HepG2 (cell line): ENCODE data around the gene DPCD. TPM values are rescaled to one million over a fixed set of nuclear protein-coding genes. Genes with fewer than 3 reads are reported as not detected.
A peak's percentile ranks its signal among the peaks of the same experiment; 100 is the strongest.

Source experiments
- ATAC-seq: fragments of 200-7000 bp; cut with Tn5 transposase; 3 replicates; pipeline ENCODE4 v1.9.1; 2020; ENCODE audit warnings: mild to moderate bottlenecking, moderate library complexity
- BruUV-seq: library from RNA; stranded (reverse); fragments of 400-500 nt; replicated peaks from 2 replicates; lab custom pipeline; 2021; lab: Mats Ljungman, UMichigan
- CTCF ChIA-PET: fragments of 300-600 bp; formaldehyde crosslinking; extraction: SDS; loops from one replicate; lab custom pipeline; 2021; ENCODE audit warnings: low total read pairs, inconsistent platforms, low intra/inter-chr PET ratio; lab: Yijun Ruan, JAX
- POLR2A ChIA-PET: fragments of 350-600 bp; sonication (Branson Sonifier 250); formaldehyde crosslinking; loops from one replicate; lab custom pipeline; 2020; ENCODE audit warnings: antibody characterized with exemption, inconsistent platforms; lab: Yijun Ruan, JAX
- DNase-seq: peaks from one replicate; pipeline ENCODE4 v3.0.0-alpha.2; 2015; ENCODE audit warnings: low spot score
- FAIRE-seq: peaks from 3 replicates; lab custom pipeline; 2011; peaks lifted over from hg19 to GRCh38; lab: Jason Lieb, UNC
- H2AFZ ChIP-seq: one replicate; pipeline ENCODE4 v1.6.1; 2011; ENCODE audit warnings: low read length, inconsistent platforms
- H3K27ac ChIP-seq: fragments of 300-600 bp; 3 replicates; pipeline ENCODE4 v1.8.0; 2011; ENCODE audit warnings: mixed run types, mild to moderate bottlenecking, mixed read lengths, low read length, inconsistent platforms; ENCODE audit not compliant: insufficient read depth; ENCODE audit errors: extremely low read length
- H3K27me3 ChIP-seq, 2 experiments: fragments of 200-600 bp in 1 of 2; 2 replicates in 1 of 2; 3 replicates in 1 of 2; pipeline versions ENCODE4 v1.6.0 to v1.8.0; 2011; ENCODE audit warnings: low read length in 2 of 2, mild to moderate bottlenecking in 2 of 2, moderate library complexity in 2 of 2, inconsistent platforms in 1 of 2; ENCODE audit not compliant: insufficient read depth in 2 of 2, control insufficient read depth in 1 of 2
- H3K36me3 ChIP-seq, 2 experiments: fragments of 200-600 bp in 1 of 2; replicated peaks in 1 of 2; 2 replicates in 1 of 2; 3 replicates in 1 of 2; pipeline versions ENCODE4 v1.5.1 to v1.8.0; 2011; ENCODE audit warnings: low read length in 2 of 2, inconsistent platforms in 1 of 2; ENCODE audit not compliant: insufficient read depth in 2 of 2, control insufficient read depth in 1 of 2
- H3K4me1 ChIP-seq: 2 replicates; pipeline ENCODE4 v1.5.1; 2012; ENCODE audit warnings: low read length, inconsistent platforms; ENCODE audit not compliant: insufficient read depth
- H3K4me2 ChIP-seq: 2 replicates; pipeline ENCODE4 v1.6.0; 2011; ENCODE audit warnings: low read depth, low read length, inconsistent platforms
- H3K4me3 ChIP-seq, 3 experiments: fragments of 200-600 bp in 1 of 3; sonication (generic), shearing (Covaris generic) in 1 of 3; replicated peaks in 1 of 3; 2 replicates each; pipeline ENCODE4 v1.5.1; 2011 to 2016; ENCODE audit warnings: low read length in 3 of 3, inconsistent platforms in 2 of 3, low read depth in 2 of 3, mild to moderate bottlenecking in 2 of 3, control low read depth in 1 of 3, mixed read lengths in 1 of 3; ENCODE audit not compliant: insufficient read depth in 1 of 3
- H3K79me2 ChIP-seq: one replicate; pipeline ENCODE4 v1.6.1; 2011; ENCODE audit warnings: low read length, inconsistent platforms; ENCODE audit not compliant: insufficient read depth
- H3K9ac ChIP-seq: 2 replicates; pipeline ENCODE4 v1.6.0; 2011; ENCODE audit warnings: mild to moderate bottlenecking, low read depth, low read length, inconsistent platforms; ENCODE audit not compliant: insufficient read depth
- H3K9me3 ChIP-seq: 2 replicates; pipeline ENCODE4 v1.5.1; 2012; ENCODE audit warnings: mild to moderate bottlenecking, low read length
- H4K20me1 ChIP-seq: 2 replicates; pipeline ENCODE4 v1.6.0; 2011; ENCODE audit warnings: inconsistent platforms, mild to moderate bottlenecking, low read length, moderate library complexity; ENCODE audit not compliant: insufficient read depth
- AGO1 ChIP-seq: fragments of 200-400 bp; formaldehyde crosslinking; IDR thresholded peaks from 2 replicates; pipeline ENCODE4 v1.6.1; 2017; ENCODE audit warnings: mild to moderate bottlenecking, low read depth, low read length, moderate library complexity; ENCODE audit not compliant: poor library complexity, severe bottlenecking
- AGO2 ChIP-seq: fragments of 200-400 bp; formaldehyde crosslinking; optimal IDR thresholded peaks from 2 replicates; pipeline ENCODE3; 2017; ENCODE audit warnings: mild to moderate bottlenecking, low read depth, low read length, moderate library complexity
- CCDC6 ChIP-seq: sonication (generic); formaldehyde crosslinking; IDR thresholded peaks from 2 replicates; pipeline ENCODE4 v1.8.1; 2022; ENCODE audit warnings: mild to moderate bottlenecking, missing genetic modification reagents, moderate library complexity
- DMTF1 ChIP-seq: sonication (generic); formaldehyde crosslinking; IDR thresholded peaks from 2 replicates; pipeline ENCODE4 v1.4.0; 2020; ENCODE audit warnings: mild to moderate bottlenecking, missing genetic modification reagents
- HOXA9 ChIP-seq: sonication (generic); formaldehyde crosslinking; IDR thresholded peaks from 2 replicates; pipeline ENCODE4 v1.8.1; 2022; ENCODE audit warnings: missing genetic modification reagents, mild to moderate bottlenecking, moderate library complexity, borderline replicate concordance
- KDM2A ChIP-seq: sonication (generic); formaldehyde crosslinking; IDR thresholded peaks from 2 replicates; pipeline ENCODE4 v1.4.0; 2020; ENCODE audit warnings: low read depth, missing genetic modification reagents, borderline replicate concordance
- PHF21A ChIP-seq: sonication (generic); formaldehyde crosslinking; IDR thresholded peaks from 2 replicates; pipeline ENCODE4 v1.5.0; 2020; ENCODE audit warnings: mild to moderate bottlenecking, missing genetic modification reagents
- POLR2A ChIP-seq, 2 experiments: IDR thresholded peaks; 2 replicates each; pipeline ENCODE4 v1.6.1; 2011; ENCODE audit warnings: low read depth in 2 of 2, low read length in 2 of 2, mild to moderate bottlenecking in 1 of 2, moderate library complexity in 1 of 2; ENCODE audit not compliant: insufficient read depth in 1 of 2
- TFE3 ChIP-seq: IDR thresholded peaks from 2 replicates; pipeline ENCODE4 v1.6.1; 2016
- WGBS: methylation state at CpG from one replicate; pipeline ENCODE4 v1.1.6; 2017; ENCODE audit warnings: low lambda C conversion rate; 5-methylcytosine and 5-hydroxymethylcytosine counted together
- in situ Hi-C: cut with HindIII; loops from 2 replicates; pipeline ENCODE4 v1.10.0; 2017; ENCODE audit warnings: low pct_unique_long_range_greater_than_20kb; ENCODE audit not compliant: extremely low pct_ligation_motif_present
- intact Hi-C: fragments of 100-400 bp; cut with micrococcal nuclease; formaldehyde crosslinking; loops from one replicate; pipeline ENCODE4 v1.10.0; 2022; ENCODE audit not compliant: unreplicated experiment
- polyA plus RNA-seq, 8 experiments: library from polyadenylated mRNA; depleted of rRNA in 3 of 8; stranded (reverse) in 7 of 8; unstranded in 1 of 8; fragments of >200 nt; fragmentation: Illumina TruSeq in 4 of 8; extraction: Trizol in 4 of 8; gene quantifications; 2 replicates each; pipeline versions ENCODE4 v1.2.1 to v1.2.3, GENCODE V29; 2011 to 2016; ENCODE audit warnings: low read depth in 4 of 8, missing spikeins in 1 of 8, mixed read lengths in 1 of 8; ENCODE audit not compliant: insufficient read depth in 1 of 8
- total RNA-seq, 5 experiments: library from RNA; depleted of rRNA; stranded (reverse); fragments of >200 nt; fragmentation: Illumina TruSeq; extraction: Trizol; gene quantifications; 2 replicates each; pipeline ENCODE4 v1.2.3, GENCODE V29; 2016; ENCODE audit warnings: low read depth in 1 of 5

The DPCD gene
- total and polyA plus RNA-seq, 2 of the 13 experiments (the other 11 are each of a cell fraction or from before 2014, with no cell fraction given), result 25.2 to 27.0 TPM

GRCh38 chr10:101575091-101575490, 13.0 kb upstream of the DPCD start:
- ChIA-PET CTCF (no interaction called here), POLR2A (no interaction called here)
- DNase-seq, result no peak
- no TSS peak for BruUV-seq
- Histone ChIP-seq H3K27ac (no peak overlapping the region), H3K4me2 (no peak overlapping the region), H3K36me3 (peaks cover 0 to 2% of the 10 kb centered on the region in 2 experiments; a peak in 1 of 5 replicates), H2AFZ (no peak overlapping the region), H3K4me3 (no peak overlapping the region), H3K9me3 (no peaks in the 10 kb centered on the region), H3K4me1 (peaks cover 11% of the 10 kb centered on the region), H3K79me2 (no peaks in the 10 kb centered on the region), H3K9ac (no peak overlapping the region), H4K20me1 (no peaks in the 10 kb centered on the region), H3K27me3 (peaks cover 0 to 5% of the 10 kb centered on the region in 2 experiments; a peak in 1 of 5 replicates)
- intact Hi-C loops, result no loop called here
- no peak for FAIRE-seq
- 60% methylated on average over 1 of the region's 3 CpGs for WGBS
- in situ Hi-C loops, result no loop called here
- no peak for TF ChIP-seq HOXA9 (CRISPR knock-in tag)
- TF ChIP-seq CCDC6, result no peak
- TF ChIP-seq TFE3 (CRISPR knock-in tag), result no peak
- no peak for TF ChIP-seq KDM2A (CRISPR knock-in tag)
- TF ChIP-seq AGO1, result peak; percentile 3
- no peak for ATAC-seq

GRCh38 chr10:101575580-101576210, 12.4 kb upstream of the DPCD start:
- H3K4me2 ChIP-seq, result no peak overlapping the region
- no peaks in the 10 kb centered on the region for H3K9me3 ChIP-seq
- WGBS, result 92% methylated on average over 5 of the region's 7 CpGs
- H3K9ac ChIP-seq, result no peak overlapping the region
- BruUV-seq, result no TSS peak
- ChIA-PET POLR2A (interaction anchor here (2.0 kb wide), 1 partner anchor 11 kb away, joined by 6 read pairs; no protein-coding TSS in a partner anchor), CTCF (no interaction called here)
- FAIRE-seq (no peak), DNase-seq (no peak), ATAC-seq (no peak)
- in situ Hi-C loops (no loop called here), intact Hi-C loops (no loop called here)
- TF ChIP-seq PHF21A (CRISPR knock-in tag) (no peak), POLR2A (IDR thresholded peaks at IDR 0.05; ENCODE audit: insufficient read depth in 1 of 2, low read depth in 2 of 2, low read length in 2 of 2) (peak in 1 of 2 experiments; percentile 31; a peak in 1 of 4 replicates), DMTF1 (CRISPR knock-in tag) (no peak), AGO2 (peak; percentile 10)
- H3K4me3 ChIP-seq, result no peak overlapping the region
- no peaks in the 10 kb centered on the region for H4K20me1 ChIP-seq
- H3K79me2 ChIP-seq, result no peaks in the 10 kb centered on the region
- H3K27ac ChIP-seq, result no peak overlapping the region
- peaks cover 0 to 4% of the 10 kb centered on the region in 2 experiments; a peak in 1 of 5 replicates for H3K36me3 ChIP-seq
- no peak overlapping the region for H2AFZ ChIP-seq
- H3K27me3 ChIP-seq, result peaks cover 0 to 2% of the 10 kb centered on the region in 2 experiments; a peak in 1 of 5 replicates
- H3K4me1 ChIP-seq, result peaks cover 8% of the 10 kb centered on the region
